Measurements from ENCODE around the gene CTSE.

CTSE gene

DNA sequence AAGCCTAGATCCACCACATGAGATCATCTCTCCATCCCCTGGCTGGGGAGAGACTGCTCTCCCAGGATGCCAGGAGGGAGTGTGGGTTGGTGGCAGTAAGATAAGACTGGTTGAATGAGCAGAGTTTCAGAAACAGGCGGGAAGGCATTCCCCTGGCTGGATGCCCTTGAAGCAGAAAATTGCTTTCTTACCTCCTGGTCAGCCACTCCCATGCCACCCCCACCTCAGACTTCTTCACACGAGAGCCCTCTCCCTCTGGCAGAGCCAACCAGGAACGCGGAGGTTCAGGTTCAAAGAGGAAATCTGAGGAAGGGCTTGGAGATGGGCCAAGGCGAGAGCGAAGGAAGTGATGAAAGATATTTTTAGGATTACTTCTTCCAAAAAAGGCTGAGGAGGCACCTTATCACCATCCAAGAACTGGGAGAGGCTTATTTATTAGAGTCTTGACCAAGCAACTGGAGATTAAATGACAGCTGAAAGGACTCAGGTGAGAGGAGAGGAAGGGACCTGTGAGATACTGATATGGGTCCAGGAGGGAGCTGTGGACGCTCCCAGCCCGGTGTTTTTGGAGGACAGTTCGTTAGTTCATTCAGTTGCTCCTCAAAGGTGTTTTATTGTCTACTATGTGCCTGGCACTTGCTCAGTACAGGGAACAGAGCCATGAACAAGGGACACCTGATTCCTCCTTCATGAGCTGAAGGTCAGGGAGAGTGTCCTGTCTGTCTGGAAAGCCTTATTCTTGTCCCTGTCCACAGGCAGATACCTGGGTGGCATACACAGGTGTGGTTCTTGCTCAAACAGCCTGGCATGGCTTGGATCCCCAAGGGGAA lies 61.5 kb downstream of the CTSE start:
- H3K27ac ChIP-seq (ENCODE audit: insufficient read depth, low read depth, low read length, poor library complexity, severe bottlenecking) = no peak overlapping the region
- H3K9me3 ChIP-seq (ENCODE audit: control insufficient read depth, low read length) = no peaks in the 10 kb centered on the region
- 92 to 93% methylated on average over 9 of the region's 9 CpGs for WGBS, 2 experiments

DNA sequence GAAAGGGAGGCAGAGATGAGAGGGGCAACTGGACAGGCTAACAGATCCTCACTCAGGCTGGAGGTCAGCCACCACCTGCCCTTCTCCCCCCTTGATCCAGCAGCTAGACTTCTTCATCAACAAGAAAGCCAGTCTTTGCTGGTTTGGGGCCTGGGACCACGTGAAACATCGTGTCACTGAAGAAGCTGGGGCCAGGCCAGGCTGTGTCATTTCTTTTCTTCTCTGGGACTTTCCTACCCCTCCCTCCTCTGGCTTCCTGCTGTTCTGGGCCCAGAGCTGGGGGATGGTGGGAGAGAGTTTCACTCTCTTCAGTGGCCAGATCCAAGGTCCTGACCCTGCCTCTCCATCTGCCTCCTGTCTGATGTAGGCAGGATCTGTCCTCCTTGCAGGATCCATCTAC lies 62.3 kb downstream of the CTSE start:
- H3K4me3 ChIP-seq (ENCODE audit: insufficient read depth, low read depth, low read length) = no peak overlapping the region
- 35 to 39% methylated on average over 2 of the region's 2 CpGs for WGBS, 2 experiments
- no peaks in the 10 kb centered on the region for H3K27me3 ChIP-seq (ENCODE audit: control insufficient read depth, insufficient read depth, low read length, poor library complexity, severe bottlenecking)
- no peak overlapping the region for H3K27ac ChIP-seq (ENCODE audit: insufficient read depth, low read depth, low read length, poor library complexity, severe bottlenecking)
- H3K9me3 ChIP-seq (ENCODE audit: control insufficient read depth, low read length) = no peaks in the 10 kb centered on the region
- no peaks in the 10 kb centered on the region for H3K36me3 ChIP-seq (ENCODE audit: control insufficient read depth, insufficient read depth, low read length)
- peaks cover 14% of the 10 kb centered on the region for H3K4me1 ChIP-seq (ENCODE audit: control insufficient read depth, insufficient read depth, low read length)

More for the DNA sequence above, 61.5 kb downstream of the CTSE start:
- H3K4me1 ChIP-seq (ENCODE audit: control insufficient read depth, insufficient read depth, low read length) = peaks cover 14% of the 10 kb centered on the region
- no peaks in the 10 kb centered on the region for H3K36me3 ChIP-seq (ENCODE audit: control insufficient read depth, insufficient read depth, low read length)
- H3K4me3 ChIP-seq (ENCODE audit: insufficient read depth, low read depth, low read length) = no peak overlapping the region
- no peaks in the 10 kb centered on the region for H3K27me3 ChIP-seq (ENCODE audit: control insufficient read depth, insufficient read depth, low read length, poor library complexity, severe bottlenecking)

DNA sequence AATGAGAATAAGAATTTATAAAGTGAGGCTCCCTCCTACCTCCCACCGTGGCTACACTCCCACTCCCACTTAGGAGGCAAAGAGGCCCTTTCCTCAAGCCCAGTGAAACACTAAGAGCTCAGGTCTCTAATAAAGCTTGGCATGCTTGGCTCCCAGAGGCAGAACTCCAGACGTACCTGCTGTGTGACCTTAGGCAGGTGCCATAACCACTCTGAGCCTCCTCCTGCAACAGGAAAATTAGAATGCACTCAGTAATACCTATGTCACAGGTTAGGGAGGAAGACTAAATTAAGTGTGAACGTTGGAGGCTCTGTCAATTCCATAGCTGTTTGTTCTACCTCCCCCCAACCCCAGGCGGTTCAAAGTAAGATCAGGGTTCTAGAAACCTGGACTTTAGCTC lies 63.9 kb downstream of the CTSE start:
- no peaks in the 10 kb centered on the region for H3K36me3 ChIP-seq (ENCODE audit: control insufficient read depth, insufficient read depth, low read length)
- no peaks in the 10 kb centered on the region for H3K4me1 ChIP-seq (ENCODE audit: control insufficient read depth, insufficient read depth, low read length)
- 88 to 91% methylated on average over 4 of the region's 4 CpGs for WGBS, 2 experiments
- no peaks in the 10 kb centered on the region for H3K9me3 ChIP-seq (ENCODE audit: control insufficient read depth, low read length)
- no peaks in the 10 kb centered on the region for H3K27me3 ChIP-seq (ENCODE audit: control insufficient read depth, insufficient read depth, low read length, poor library complexity, severe bottlenecking)
- no peak overlapping the region for H3K27ac ChIP-seq (ENCODE audit: insufficient read depth, low read depth, low read length, poor library complexity, severe bottlenecking)
- H3K4me3 ChIP-seq (ENCODE audit: insufficient read depth, low read depth, low read length) = no peak overlapping the region
